GM19395 (cell line): ENCODE results near the gene MRTO4.

ENCODE experiments used
- ATAC-seq: cut with Tn5 transposase; IDR thresholded peaks from one replicate; pipeline ENCODE4 v1.9.1; 2021; ENCODE audit warnings: mild to moderate bottlenecking, moderate library complexity; ENCODE audit not compliant: unreplicated experiment

Gene MRTO4

DNA sequence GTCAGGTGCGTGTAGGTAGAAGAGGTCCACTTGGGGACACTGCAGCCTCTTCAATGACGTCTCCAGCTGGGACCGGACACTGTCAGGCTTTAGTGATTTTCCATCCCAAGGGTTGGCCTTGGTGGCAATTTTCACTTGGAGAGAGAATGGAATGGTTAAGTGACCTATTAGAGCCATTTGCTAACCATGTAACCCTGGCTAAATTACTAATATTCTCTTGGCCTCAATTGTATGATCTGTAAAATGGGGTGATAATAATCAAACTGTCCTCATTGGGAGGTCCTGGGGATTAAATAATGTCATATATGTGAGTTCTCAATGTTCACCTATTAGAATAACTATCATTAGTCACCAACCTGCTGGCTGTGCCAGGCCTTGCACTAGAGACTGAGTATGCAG is 56.9 kb downstream of the MRTO4 start:
- ATAC-seq: no peak

DNA sequence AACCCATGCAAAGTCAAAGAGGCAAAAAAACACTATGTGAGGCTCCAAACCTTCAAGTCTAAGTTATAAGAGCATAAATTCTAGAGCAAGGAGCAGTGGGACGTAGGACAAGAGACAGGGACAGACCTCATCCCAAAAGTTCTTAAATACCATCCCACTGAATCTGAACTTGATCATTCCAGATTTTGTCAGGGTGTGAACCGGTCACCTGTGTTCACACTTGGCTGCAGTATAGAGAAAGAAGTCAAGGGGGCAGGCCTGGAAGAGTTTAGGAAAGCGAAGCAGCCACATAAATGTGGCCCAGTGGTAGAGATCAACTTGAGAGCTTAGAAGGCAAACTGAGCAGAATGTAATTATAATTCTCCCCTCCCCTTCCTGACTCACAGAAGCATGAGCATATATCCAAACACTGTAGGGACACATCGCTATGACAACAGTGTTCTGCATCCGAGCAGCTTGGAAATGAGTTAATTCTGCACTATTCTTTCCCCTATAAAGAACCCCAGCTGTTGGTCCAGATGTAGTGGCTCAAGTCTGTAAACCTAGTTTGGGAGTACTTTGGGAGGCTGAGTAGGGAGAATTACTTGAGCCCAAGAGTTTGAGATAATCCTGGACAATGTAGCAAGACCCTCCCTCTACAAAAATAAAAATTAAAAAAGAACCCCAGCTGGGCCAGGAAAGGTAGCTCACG is 57.7 kb downstream of the MRTO4 start:
- ATAC-seq: no peak
